Measurements from ENCODE around the gene RNF17.

Gene RNF17

DNA sequence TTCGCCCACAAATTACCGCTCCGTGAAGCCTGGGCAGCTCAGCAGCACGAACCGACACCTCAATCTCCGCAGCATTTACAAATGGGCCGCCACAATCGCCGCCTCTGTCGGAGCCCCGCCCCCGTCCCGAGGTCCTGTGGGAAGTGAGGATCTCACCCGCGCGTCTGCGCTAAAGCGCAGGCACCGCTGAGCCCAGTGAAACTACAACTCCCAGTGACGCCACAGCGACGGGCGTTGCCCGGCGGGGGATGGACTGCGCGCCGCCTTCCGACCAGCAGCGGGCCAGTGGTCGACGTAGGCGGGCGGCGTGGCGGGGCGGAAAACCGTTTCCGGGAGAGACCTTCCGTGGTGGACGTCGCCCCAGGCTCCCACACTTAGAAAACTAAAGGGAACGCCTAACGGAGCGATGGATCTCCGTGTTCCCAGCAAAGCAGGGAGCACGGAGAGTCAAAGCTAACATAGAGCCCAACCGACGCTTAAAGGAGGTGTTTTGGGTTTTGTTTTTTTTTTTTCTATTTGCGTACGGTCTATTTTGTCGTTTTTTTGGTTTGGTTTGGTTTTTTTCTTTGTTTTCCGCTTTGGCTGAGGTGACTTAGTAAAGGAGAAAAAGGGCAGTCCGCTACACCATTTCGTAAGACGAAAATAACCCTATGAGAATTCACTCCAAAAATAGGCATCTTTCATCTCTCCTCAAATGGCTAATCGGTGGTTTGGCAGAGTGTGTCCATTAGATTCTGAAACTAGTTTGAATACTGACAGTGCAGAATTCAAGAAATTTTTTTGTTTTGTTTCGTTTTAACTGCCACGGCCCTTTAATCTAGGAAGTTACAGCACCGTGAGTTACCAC, 159.0 kb downstream of the RNF17 start:
- Histone ChIP-seq H2AFZ (ENCODE audit: low read depth) (peak overlapping the region; percentile 36), H3K9ac (peak overlapping the region; percentile 82), H3K4me2 (peak overlapping the region; percentile 95), H3K27me3 (ENCODE audit: insufficient read depth, low read depth) (no peaks in the 10 kb centered on the region), H3K4me3 (IDR thresholded peaks at IDR 0.05; ENCODE audit: insufficient read depth, low read depth, low read length) (no peak overlapping the region), H3K79me2 (ENCODE audit: insufficient read depth, low read depth) (peaks cover 43% of the 10 kb centered on the region), H3K4me1 (ENCODE audit: low read depth, poor library complexity, severe bottlenecking) (peaks cover 43% of the 10 kb centered on the region), H3K36me3 (ENCODE audit: insufficient read depth) (no peaks in the 10 kb centered on the region), H3K27ac (peak overlapping the region; percentile 96), H4K20me1 (ENCODE audit: insufficient read depth) (no peaks in the 10 kb centered on the region)
- no peak for TF ChIP-seq CTCF (conservative IDR thresholded peaks at IDR 0.05; ENCODE audit: low read depth, low read length)

- no peaks in the 10 kb centered on the region for H4K20me1 ChIP-seq (ENCODE audit: insufficient read depth)
- no peak for TF ChIP-seq CTCF (conservative IDR thresholded peaks at IDR 0.05; ENCODE audit: low read depth, low read length)
- H3K4me3 ChIP-seq (IDR thresholded peaks at IDR 0.05; ENCODE audit: insufficient read depth, low read depth, low read length), result no peak overlapping the region
These were observed 161.6 kb downstream of the RNF17 start for GRCh38 chr13:24925318-24926231.

DNA sequence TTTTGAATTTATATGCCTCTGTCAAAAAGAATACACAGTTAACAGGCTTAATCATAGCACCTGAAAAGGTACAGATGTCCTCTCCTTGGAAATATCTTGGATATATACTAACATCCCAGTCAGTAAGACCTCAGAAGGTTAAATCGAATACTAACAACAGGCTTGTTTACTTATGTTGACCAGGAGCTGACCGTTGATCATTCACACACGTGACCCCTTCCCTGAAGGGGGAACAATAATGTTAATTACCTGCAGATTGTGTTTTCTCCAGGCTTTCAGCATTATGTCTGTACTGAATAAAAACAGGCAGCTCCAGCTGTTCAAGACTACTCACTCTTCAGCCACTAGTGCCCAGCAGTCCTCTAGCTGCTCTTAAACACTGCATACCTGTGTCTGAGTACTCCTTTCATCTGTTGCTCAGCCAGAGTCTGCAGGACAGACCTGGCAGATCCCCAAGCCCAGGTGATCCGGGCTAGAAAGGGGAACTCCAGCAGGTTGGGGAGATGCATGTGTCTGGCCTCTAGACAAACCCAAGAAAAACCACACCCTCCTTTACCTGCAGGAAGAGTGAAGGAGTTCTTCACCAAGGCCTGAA, 163.9 kb downstream of the RNF17 start:
- no peak for TF ChIP-seq CTCF (conservative IDR thresholded peaks at IDR 0.05; ENCODE audit: low read depth, low read length)
- H2AFZ ChIP-seq (ENCODE audit: low read depth), result no peak overlapping the region
- H3K27ac ChIP-seq, result no peak overlapping the region

More at GRCh38 chr13:24925318-24926231, 161.6 kb downstream of the RNF17 start:
- no peaks in the 10 kb centered on the region for H3K36me3 ChIP-seq (ENCODE audit: insufficient read depth)
- no peak overlapping the region for H2AFZ ChIP-seq (ENCODE audit: low read depth)
- no peak overlapping the region for H3K27ac ChIP-seq
- H3K27me3 ChIP-seq (ENCODE audit: insufficient read depth, low read depth), result no peaks in the 10 kb centered on the region
- H3K4me2 ChIP-seq, result no peak overlapping the region
- H3K9ac ChIP-seq, result no peak overlapping the region
- peaks cover 18% of the 10 kb centered on the region for H3K79me2 ChIP-seq (ENCODE audit: insufficient read depth, low read depth)
- H3K4me1 ChIP-seq (ENCODE audit: low read depth, poor library complexity, severe bottlenecking), result peaks cover 22% of the 10 kb centered on the region

DNA sequence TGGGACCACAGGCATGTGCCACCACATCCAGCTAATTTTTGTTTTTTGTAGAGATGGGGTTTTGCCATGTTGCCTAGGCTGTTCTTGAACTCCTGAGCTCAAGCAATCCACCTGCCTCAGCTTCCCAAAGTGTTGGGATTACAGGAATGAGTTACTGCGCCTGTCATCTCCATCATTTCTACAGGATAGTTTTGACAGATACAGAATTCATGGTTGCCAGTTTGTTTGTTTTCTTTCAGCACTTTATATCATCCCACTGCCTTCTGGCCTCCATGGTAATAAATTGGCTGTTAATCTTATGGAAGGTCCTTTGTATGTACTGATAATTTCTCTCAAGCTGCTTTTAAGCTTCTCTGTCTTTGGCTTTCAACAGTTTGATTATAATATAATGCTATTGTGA, 165.2 kb downstream of the RNF17 start:
- Histone ChIP-seq H4K20me1 (ENCODE audit: insufficient read depth) (no peaks in the 10 kb centered on the region), H3K4me3 (IDR thresholded peaks at IDR 0.05; ENCODE audit: insufficient read depth, low read depth, low read length) (no peak overlapping the region), H3K36me3 (ENCODE audit: insufficient read depth) (no peaks in the 10 kb centered on the region), H3K9ac (no peak overlapping the region), H2AFZ (ENCODE audit: low read depth) (no peak overlapping the region), H3K27me3 (ENCODE audit: insufficient read depth, low read depth) (no peaks in the 10 kb centered on the region), H3K4me1 (ENCODE audit: low read depth, poor library complexity, severe bottlenecking) (peaks cover 8% of the 10 kb centered on the region), H3K4me2 (no peak overlapping the region), H3K79me2 (ENCODE audit: insufficient read depth, low read depth) (no peaks in the 10 kb centered on the region), H3K27ac (no peak overlapping the region)
- no peak for TF ChIP-seq CTCF (conservative IDR thresholded peaks at IDR 0.05; ENCODE audit: low read depth, low read length)

More for the DNA sequence above, 163.9 kb downstream of the RNF17 start:
- no peak overlapping the region for H3K4me2 ChIP-seq
- no peaks in the 10 kb centered on the region for H4K20me1 ChIP-seq (ENCODE audit: insufficient read depth)
- H3K36me3 ChIP-seq (ENCODE audit: insufficient read depth), result no peaks in the 10 kb centered on the region
- H3K27me3 ChIP-seq (ENCODE audit: insufficient read depth, low read depth), result no peaks in the 10 kb centered on the region
- no peak overlapping the region for H3K4me3 ChIP-seq (IDR thresholded peaks at IDR 0.05; ENCODE audit: insufficient read depth, low read depth, low read length)
- no peaks in the 10 kb centered on the region for H3K79me2 ChIP-seq (ENCODE audit: insufficient read depth, low read depth)
- no peak overlapping the region for H3K9ac ChIP-seq
- peaks cover 13% of the 10 kb centered on the region for H3K4me1 ChIP-seq (ENCODE audit: low read depth, poor library complexity, severe bottlenecking)
